Peyer's patch (tissue), 4 donors: ENCODE data around the gene CMKLR1.

Source experiments
- POLR2A ChIP-seq, 2 donors: fragments of 450-650 bp; IDR thresholded peaks; one replicate each; pipeline ENCODE4 v1.5.1; 2017; ENCODE audit warnings: antibody characterized with exemption in 2 of 2, mild to moderate bottlenecking in 2 of 2, moderate library complexity in 2 of 2
- TF ChIP-seq, protein P1 (sequence below), 6 experiments: fragments of 450-650 bp in 4 of 6; fragments of 200-600 bp in 2 of 6; sonication (generic) in 1 of 6; IDR thresholded peaks; one replicate each; pipeline ENCODE4 v1.5.1; 2017 to 2019; ENCODE audit warnings: antibody characterized with exemption in 6 of 6, mild to moderate bottlenecking in 3 of 6, moderate library complexity in 1 of 6

DNA sequence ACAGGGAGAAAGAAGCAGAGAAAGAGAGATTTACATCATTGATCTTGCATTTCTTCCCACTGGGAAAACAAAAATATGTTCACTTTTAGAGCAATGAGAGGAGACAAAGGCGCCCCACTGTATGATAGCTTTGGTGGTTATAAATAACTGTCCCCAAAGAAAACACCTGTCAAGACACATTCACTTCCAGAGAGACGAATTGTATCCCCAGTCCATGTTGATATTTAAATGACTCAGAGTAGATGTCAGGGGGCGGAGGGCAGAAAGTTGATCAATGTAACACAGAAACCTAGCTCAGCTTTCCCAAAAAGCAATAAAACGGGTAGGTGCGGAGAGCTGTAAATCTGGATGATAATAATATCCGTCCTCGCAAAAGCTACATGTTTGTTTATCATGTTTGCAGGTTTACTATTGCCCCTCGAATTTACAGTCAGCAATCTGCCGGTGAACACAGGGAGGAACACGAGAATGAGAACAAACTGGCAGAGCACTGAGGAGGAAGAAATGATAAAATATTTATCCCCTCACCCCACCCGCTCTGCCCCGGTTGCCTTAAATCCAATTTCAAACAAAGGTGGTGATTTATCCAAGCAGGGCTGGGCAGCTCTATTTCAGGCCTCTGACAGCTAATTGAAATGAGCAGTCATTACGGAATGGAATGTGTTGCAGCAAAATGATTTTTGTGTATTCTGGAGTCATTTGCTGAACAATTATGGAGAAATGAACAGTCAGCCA, 84.4 kb downstream of the CMKLR1 start:
- TF ChIP-seq, protein P1, sequence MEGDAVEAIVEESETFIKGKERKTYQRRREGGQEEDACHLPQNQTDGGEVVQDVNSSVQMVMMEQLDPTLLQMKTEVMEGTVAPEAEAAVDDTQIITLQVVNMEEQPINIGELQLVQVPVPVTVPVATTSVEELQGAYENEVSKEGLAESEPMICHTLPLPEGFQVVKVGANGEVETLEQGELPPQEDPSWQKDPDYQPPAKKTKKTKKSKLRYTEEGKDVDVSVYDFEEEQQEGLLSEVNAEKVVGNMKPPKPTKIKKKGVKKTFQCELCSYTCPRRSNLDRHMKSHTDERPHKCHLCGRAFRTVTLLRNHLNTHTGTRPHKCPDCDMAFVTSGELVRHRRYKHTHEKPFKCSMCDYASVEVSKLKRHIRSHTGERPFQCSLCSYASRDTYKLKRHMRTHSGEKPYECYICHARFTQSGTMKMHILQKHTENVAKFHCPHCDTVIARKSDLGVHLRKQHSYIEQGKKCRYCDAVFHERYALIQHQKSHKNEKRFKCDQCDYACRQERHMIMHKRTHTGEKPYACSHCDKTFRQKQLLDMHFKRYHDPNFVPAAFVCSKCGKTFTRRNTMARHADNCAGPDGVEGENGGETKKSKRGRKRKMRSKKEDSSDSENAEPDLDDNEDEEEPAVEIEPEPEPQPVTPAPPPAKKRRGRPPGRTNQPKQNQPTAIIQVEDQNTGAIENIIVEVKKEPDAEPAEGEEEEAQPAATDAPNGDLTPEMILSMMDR (IDR thresholded peaks at IDR 0.05), result no peak
- TF ChIP-seq POLR2A (IDR thresholded peaks at IDR 0.05), result no peak
